HTERT RPE-1 (cell line): ENCODE data around the gene ZC3HAV1.
"Not testable (repeated sequence)": the region's sequence is repeated elsewhere in the genome, so short reads cannot be mapped to it uniquely, and the experiment has no call there.

Experiments used
- in situ Hi-C: fragments of 300-500 bp; cut with MboI; formaldehyde crosslinking; loops from 4 replicates; pipeline ENCODE4 v1.14.3; 2020; ENCODE audit warnings: low sequenced_read_pairs

Gene ZC3HAV1

GRCh38 chr7:139088268-139088667 is 21.3 kb downstream of the ZC3HAV1 start:
- in situ Hi-C loops, result no loop called here

GRCh38 chr7:139087212-139087611 is 22.3 kb downstream of the ZC3HAV1 start:
- in situ Hi-C loops, result no loop called here

GRCh38 chr7:139086454-139086853 is 23.1 kb downstream of the ZC3HAV1 start:
- in situ Hi-C loops, result no loop called here

- in situ Hi-C loops, result no loop called here
These were observed 24.8 kb downstream of the ZC3HAV1 start for GRCh38 chr7:139084709-139085108.

- in situ Hi-C loops, result no loop called here
These were observed 27.9 kb downstream of the ZC3HAV1 start for GRCh38 chr7:139081584-139081983.

- in situ Hi-C loops, result no loop called here
These were observed 28.6 kb downstream of the ZC3HAV1 start for GRCh38 chr7:139080905-139081304.

- in situ Hi-C loops, result no loop called here
These were observed 29.7 kb downstream of the ZC3HAV1 start for GRCh38 chr7:139079861-139080260.

- in situ Hi-C loops, result no loop called here
These were observed 30.6 kb downstream of the ZC3HAV1 start for GRCh38 chr7:139078911-139079310.

- in situ Hi-C loops, result no loop called here
These were observed 31.1 kb downstream of the ZC3HAV1 start for GRCh38 chr7:139078399-139078798.

- in situ Hi-C loops, result not testable (repeated sequence)
These were observed 31.8 kb downstream of the ZC3HAV1 start for GRCh38 chr7:139077706-139078105.

GRCh38 chr7:139075871-139076686 is 33.4 kb downstream of the ZC3HAV1 start:
- in situ Hi-C loops, result no loop called here

- in situ Hi-C loops, result no loop called here
These were observed 34.4 kb downstream of the ZC3HAV1 start for GRCh38 chr7:139075031-139075652.

- in situ Hi-C loops, result no loop called here
These were observed 36.7 kb downstream of the ZC3HAV1 start for GRCh38 chr7:139072796-139073195.

GRCh38 chr7:139071680-139072079 is 37.8 kb downstream of the ZC3HAV1 start:
- in situ Hi-C loops, result no loop called here

GRCh38 chr7:139068544-139069399 is 40.7 kb downstream of the ZC3HAV1 start:
- in situ Hi-C loops, result no loop called here

GRCh38 chr7:139066315-139066714 is 43.2 kb downstream of the ZC3HAV1 start:
- in situ Hi-C loops, result no loop called here

GRCh38 chr7:139065323-139065722 is 44.2 kb downstream of the ZC3HAV1 start:
- in situ Hi-C loops, result no loop called here

GRCh38 chr7:139061416-139061815 is 48.1 kb downstream of the ZC3HAV1 start:
- in situ Hi-C loops, result no loop called here

GRCh38 chr7:139060695-139061237 is 48.8 kb downstream of the ZC3HAV1 start:
- in situ Hi-C loops, result no loop called here

- in situ Hi-C loops, result no loop called here
These were observed 49.6 kb downstream of the ZC3HAV1 start for GRCh38 chr7:139059905-139060304.

- in situ Hi-C loops, result no loop called here
These were observed 50.6 kb downstream of the ZC3HAV1 start for GRCh38 chr7:139058943-139059342.
